K562 (cell line): ENCODE measurements around the gene SPON1. TPM values are rescaled to one million over a fixed set of nuclear protein-coding genes. Genes with fewer than 3 reads are reported as not detected.

Experiments
- ATAC-seq: fragments of 200-7000 bp; cut with Tn5 transposase; 3 replicates; pipeline ENCODE4 v1.9.1; 2020; ENCODE audit warnings: moderate library complexity
- BruUV-seq: library from RNA; stranded (reverse); fragments of 400-500 nt; replicated peaks from 2 replicates; lab custom pipeline; 2021; lab: Mats Ljungman, UMichigan
- CTCF ChIA-PET: fragments of 300-600 bp; formaldehyde crosslinking; extraction: SDS; loops from one replicate; lab custom pipeline; 2021; ENCODE audit warnings: low intra/inter-chr PET ratio; lab: Yijun Ruan, JAX
- POLR2A ChIA-PET: fragments of 300-600, 350-650 bp; sonication (Branson Sonifier 250); formaldehyde crosslinking; extraction: SDS; loops from one replicate; lab custom pipeline; 2021; ENCODE audit warnings: antibody characterized with exemption, inconsistent platforms; lab: Yijun Ruan, JAX
- DNase-seq, 4 experiments: peaks; one replicate each; pipeline versions ENCODE4 v3.0.0 to v3.0.0-alpha.2; 2011 to 2018; ENCODE audit warnings: low spot score in 3 of 4, mixed read lengths in 3 of 4; ENCODE audit errors: extremely low read depth in 1 of 4
- FAIRE-seq: peaks from 2 replicates; lab custom pipeline; 2011; peaks lifted over from hg19 to GRCh38; lab: Jason Lieb, UNC
- H2AFZ ChIP-seq: 2 replicates; pipeline ENCODE4 v1.6.0; 2011; ENCODE audit warnings: low read depth, low read length, control low read depth, inconsistent platforms
- H3K27ac ChIP-seq: fragments of 200-600 bp; 3 replicates; pipeline ENCODE4 v1.8.0; 2011; ENCODE audit warnings: low read depth, mild to moderate bottlenecking, control low read depth, inconsistent platforms, low read length, moderate library complexity, mixed read lengths; ENCODE audit errors: extremely low read depth
- H3K27me3 ChIP-seq, 2 experiments: fragments of 300-600 bp in 1 of 2; 2 replicates in 1 of 2; 3 replicates in 1 of 2; pipeline versions ENCODE4 v1.6.0 to v1.8.0; 2011; ENCODE audit warnings: inconsistent platforms in 2 of 2, low read length in 2 of 2, mild to moderate bottlenecking in 1 of 2, mixed read lengths in 1 of 2, moderate library complexity in 1 of 2; ENCODE audit not compliant: control insufficient read depth in 2 of 2, insufficient read depth in 2 of 2
- H3K36me3 ChIP-seq: fragments of 300-600 bp; 3 replicates; pipeline ENCODE4 v1.8.0; 2011; ENCODE audit warnings: mild to moderate bottlenecking, low read length, inconsistent platforms; ENCODE audit not compliant: control insufficient read depth, insufficient read depth
- H3K4me1 ChIP-seq, 2 experiments: fragments of 200-600 bp in 1 of 2; replicated peaks in 1 of 2; 2 replicates in 1 of 2; 3 replicates in 1 of 2; pipeline versions ENCODE4 v1.5.1 to v1.8.0; 2011; ENCODE audit warnings: inconsistent platforms in 2 of 2, low read length in 2 of 2, mild to moderate bottlenecking in 1 of 2, mixed read lengths in 1 of 2, moderate library complexity in 1 of 2; ENCODE audit not compliant: control insufficient read depth in 2 of 2, insufficient read depth in 2 of 2
- H3K4me2 ChIP-seq: 2 replicates; pipeline ENCODE4 v1.6.1; 2011; ENCODE audit warnings: low read length, control low read depth, inconsistent platforms, mixed read lengths; ENCODE audit not compliant: insufficient read depth
- H3K4me3 ChIP-seq: fragments of 200-600 bp; sonication (generic), shearing (Covaris generic); 2 replicates; pipeline ENCODE4 v1.5.1; 2016; ENCODE audit warnings: control low read depth, inconsistent platforms
- H3K79me2 ChIP-seq: fragments of 200-600 bp; 3 replicates; pipeline ENCODE4 v1.8.0; 2011; ENCODE audit warnings: low read length, inconsistent platforms; ENCODE audit not compliant: control insufficient read depth, insufficient read depth
- H3K9ac ChIP-seq, 2 experiments: 2 replicates each; pipeline versions ENCODE4 v1.6.0 to v1.6.1; 2011; ENCODE audit warnings: low read depth in 2 of 2, low read length in 2 of 2, control low read depth in 1 of 2, inconsistent platforms in 1 of 2, mild to moderate bottlenecking in 1 of 2, mixed read lengths in 1 of 2; ENCODE audit not compliant: insufficient read depth in 1 of 2
- H3K9me1 ChIP-seq: one replicate; pipeline ENCODE4 v1.6.0; 2011; ENCODE audit warnings: inconsistent platforms, mild to moderate bottlenecking, low read length, moderate library complexity; ENCODE audit not compliant: control insufficient read depth, insufficient read depth
- H3K9me3 ChIP-seq: replicated peaks from 2 replicates; pipeline ENCODE4 v1.5.1; 2011; ENCODE audit warnings: low read depth, low read length, inconsistent platforms; ENCODE audit not compliant: control insufficient read depth, insufficient read depth
- H4K20me1 ChIP-seq: replicated peaks from 2 replicates; pipeline ENCODE4 v1.6.1; 2011; ENCODE audit warnings: low read length, inconsistent platforms, mixed read lengths; ENCODE audit not compliant: control insufficient read depth, insufficient read depth
- CBFA2T2 ChIP-seq: fragments of 450-650 bp; conservative IDR thresholded peaks from 2 replicates; pipeline ENCODE4 v1.6.1; 2017; ENCODE audit warnings: mild to moderate bottlenecking
- CBX1 ChIP-seq: sonication (generic); IDR thresholded peaks from 2 replicates; pipeline ENCODE4 v1.6.1; 2016; ENCODE audit warnings: antibody characterized with exemption, low read depth, mild to moderate bottlenecking
- DMBX1 ChIP-seq: fragments of 250-450 bp; sonication (Bioruptor Pico); IDR thresholded peaks from 2 replicates; pipeline ENCODE4 v1.8.0; 2022; ENCODE audit warnings: inconsistent platforms, mild to moderate bottlenecking, moderate library complexity, borderline replicate concordance
- EGR1 ChIP-seq: fragments of 450-650 bp; conservative IDR thresholded peaks from 2 replicates; pipeline ENCODE4 v1.6.1; 2017; ENCODE audit warnings: mild to moderate bottlenecking
- FIP1L1 ChIP-seq: fragments of 200-400 bp; formaldehyde crosslinking; IDR thresholded peaks from 2 replicates; pipeline ENCODE4 v1.6.1; 2018; ENCODE audit warnings: mild to moderate bottlenecking, low read depth, low read length; ENCODE audit not compliant: poor library complexity, severe bottlenecking
- IFI16 ChIP-seq: fragments of 250-450 bp; sonication (Bioruptor Pico); IDR thresholded peaks from 2 replicates; pipeline ENCODE4 v2.1.2; 2022; ENCODE audit warnings: mild to moderate bottlenecking, inconsistent platforms
- MYC ChIP-seq, 2 experiments: fragments of 250-450 bp in 1 of 2; sonication (Bioruptor Pico) in 1 of 2; IDR thresholded peaks; 2 replicates each; pipeline versions ENCODE4 v1.5.1 to v1.6.1; 2012 to 2021; ENCODE audit warnings: low read depth in 2 of 2, borderline replicate concordance in 1 of 2, improper control_type of control experiment in 1 of 2, low read length in 1 of 2, mild to moderate bottlenecking in 1 of 2, moderate library complexity in 1 of 2
- NFE2L1 ChIP-seq: fragments of 450-650 bp; IDR thresholded peaks from 2 replicates; pipeline ENCODE4 v1.6.1; 2016; ENCODE audit warnings: missing genetic modification characterization, low read depth, mild to moderate bottlenecking, missing compliant biosample characterization, moderate library complexity, borderline replicate concordance
- SPI1 ChIP-seq: IDR thresholded peaks from 2 replicates; pipeline ENCODE4 v1.6.1; 2011; ENCODE audit warnings: low read depth, low read length, control low read depth, borderline replicate concordance
- STAT5A ChIP-seq: IDR thresholded peaks from 2 replicates; pipeline ENCODE4 v1.6.1; 2012; ENCODE audit warnings: low read length, inconsistent platforms, borderline replicate concordance
- ZNF512 ChIP-seq: IDR thresholded peaks from 2 replicates; pipeline ENCODE4 v1.6.1; 2016; ENCODE audit warnings: missing genetic modification characterization, missing compliant biosample characterization
- WGBS: fragments of 100-300 bp; shearing (Covaris generic); methylation state at CpG from one replicate; pipeline ENCODE4 v1.1.6; 2016; ENCODE audit warnings: low coverage, mixed read lengths; ENCODE audit not compliant: insufficient coverage; ENCODE audit errors: missing lambda C conversion rate; 5-methylcytosine and 5-hydroxymethylcytosine counted together
- in situ Hi-C: fragments of 300-500 bp; cut with MboI; formaldehyde crosslinking; loops from 4 replicates; pipeline ENCODE4 v1.15.0; 2018; ENCODE audit warnings: inconsistent platforms, mixed read lengths
- intact Hi-C: fragments of 100-400 bp; cut with micrococcal nuclease; formaldehyde crosslinking; loops from 2 replicates; pipeline ENCODE4 v1.14.2; 2022
- polyA plus RNA-seq, 8 experiments: library from polyadenylated mRNA; depleted of rRNA in 4 of 8; stranded (reverse) in 5 of 8; unstranded in 3 of 8; fragments of >200 nt; fragmentation: Nextera tagmentation in 2 of 8; fragmentation: Illumina TruSeq in 1 of 8; extraction: Ambion mirVana in 2 of 8; extraction: Trizol in 1 of 8; gene quantifications; 2 replicates each; pipeline versions ENCODE4 v1.2.1 to v1.2.3, GENCODE V29; 2011 to 2014; ENCODE audit warnings: inconsistent platforms in 1 of 8, missing spikeins in 1 of 8
- total RNA-seq, 7 experiments: library from RNA; depleted of rRNA in 6 of 7; stranded (reverse); fragments of >200 nt in 6 of 7; fragmentation: Illumina TruSeq in 2 of 7; extraction: Trizol in 2 of 7; gene quantifications; 2 replicates each; pipeline versions ENCODE4 v1.2.1 to v1.2.3, GENCODE V29; 2011 to 2021; ENCODE audit warnings: low replicate concordance in 1 of 7
- TF ChIP-seq, protein P1 (sequence below): fragments of 250-450 bp; sonication (Bioruptor Pico); IDR thresholded peaks from 2 replicates; pipeline ENCODE4 v1.5.0; 2021
- TF ChIP-seq, protein P2 (sequence below): fragments of 450-650 bp; IDR thresholded peaks from 2 replicates; pipeline ENCODE4 v1.6.1; 2016; ENCODE audit warnings: antibody characterized with exemption
- TF ChIP-seq, protein P3 (sequence below): sonication (generic); formaldehyde crosslinking; IDR thresholded peaks from 2 replicates; pipeline ENCODE4 v1.8.1; 2023; ENCODE audit warnings: mild to moderate bottlenecking, missing genetic modification reagents
- TF ChIP-seq, protein P4 (sequence below): sonication (generic); formaldehyde crosslinking; IDR thresholded peaks from 2 replicates; pipeline ENCODE4 v1.8.1; 2022; ENCODE audit warnings: missing genetic modification reagents

SPON1 gene
- total and polyA plus RNA-seq, 9 of the 15 experiments (the other 6 are each of a cell fraction or from before 2014, with no cell fraction given) = 0.04 to 0.06 TPM; not detected in 7

- ChIA-PET POLR2A (no interaction called here), CTCF (no interaction called here)
- Histone ChIP-seq H3K27ac (no peak overlapping the region), H3K4me2 (no peak overlapping the region), H3K4me3 (no peak overlapping the region), H3K27me3 (peaks cover 12 to 30% of the 10 kb centered on the region in 2 experiments), H2AFZ (no peak overlapping the region), H3K4me1 (no peaks in the 10 kb centered on the region), H3K79me2 (no peaks in the 10 kb centered on the region), H3K9ac (no peak overlapping the region), H3K9me1 (no peaks in the 10 kb centered on the region), H4K20me1 (no peaks in the 10 kb centered on the region), H3K36me3 (no peaks in the 10 kb centered on the region), H3K9me3 (no peaks in the 10 kb centered on the region)
- no peak for ATAC-seq
- WGBS = 10% methylated on average over 10 of the region's 11 CpGs
- intact Hi-C loops = no loop called here
- BruUV-seq = no TSS peak
- no peak for DNase-seq
- in situ Hi-C loops = no loop called here
- no peak for FAIRE-seq
- TF ChIP-seq, protein P1, sequence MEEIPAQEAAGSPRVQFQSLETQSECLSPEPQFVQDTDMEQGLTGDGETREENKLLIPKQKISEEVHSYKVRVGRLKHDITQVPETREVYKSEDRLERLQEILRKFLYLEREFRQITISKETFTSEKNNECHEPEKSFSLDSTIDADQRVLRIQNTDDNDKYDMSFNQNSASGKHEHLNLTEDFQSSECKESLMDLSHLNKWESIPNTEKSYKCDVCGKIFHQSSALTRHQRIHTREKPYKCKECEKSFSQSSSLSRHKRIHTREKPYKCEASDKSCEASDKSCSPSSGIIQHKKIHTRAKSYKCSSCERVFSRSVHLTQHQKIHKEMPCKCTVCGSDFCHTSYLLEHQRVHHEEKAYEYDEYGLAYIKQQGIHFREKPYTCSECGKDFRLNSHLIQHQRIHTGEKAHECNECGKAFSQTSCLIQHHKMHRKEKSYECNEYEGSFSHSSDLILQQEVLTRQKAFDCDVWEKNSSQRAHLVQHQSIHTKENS (CRISPR knock-in tag) = no peak
- TF ChIP-seq MYC (IDR thresholded peaks at IDR 0.05; ENCODE audit: low read depth, low read length) (no peak), MYC (CRISPR knock-in tag; IDR thresholded peaks at IDR 0.05; ENCODE audit: borderline replicate concordance, low read depth) (no peak), SPI1 (no peak), CBFA2T2 (no peak), DMBX1 (CRISPR knock-in tag) (no peak), FIP1L1 (no peak), ZNF512 (tag) (no peak), IFI16 (CRISPR knock-in tag) (no peak), CBX1 (no peak), STAT5A (no peak), EGR1 (no peak), NFE2L1 (no peak)
- TF ChIP-seq, protein P2, sequence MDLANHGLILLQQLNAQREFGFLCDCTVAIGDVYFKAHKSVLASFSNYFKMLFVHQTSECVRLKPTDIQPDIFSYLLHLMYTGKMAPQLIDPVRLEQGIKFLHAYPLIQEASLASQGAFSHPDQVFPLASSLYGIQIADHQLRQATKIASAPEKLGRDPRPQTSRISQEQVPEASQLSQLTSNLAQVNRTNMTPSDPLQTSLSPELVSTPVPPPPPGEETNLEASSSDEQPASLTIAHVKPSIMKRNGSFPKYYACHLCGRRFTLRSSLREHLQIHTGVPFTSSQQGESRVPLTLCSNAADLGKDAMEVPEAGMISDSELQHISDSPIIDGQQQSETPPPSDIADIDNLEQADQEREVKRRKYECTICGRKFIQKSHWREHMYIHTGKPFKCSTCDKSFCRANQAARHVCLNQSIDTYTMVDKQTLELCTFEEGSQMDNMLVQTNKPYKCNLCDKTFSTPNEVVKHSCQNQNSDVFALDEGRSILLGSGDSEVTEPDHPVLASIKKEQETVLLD = no peak
- TF ChIP-seq, protein P3, sequence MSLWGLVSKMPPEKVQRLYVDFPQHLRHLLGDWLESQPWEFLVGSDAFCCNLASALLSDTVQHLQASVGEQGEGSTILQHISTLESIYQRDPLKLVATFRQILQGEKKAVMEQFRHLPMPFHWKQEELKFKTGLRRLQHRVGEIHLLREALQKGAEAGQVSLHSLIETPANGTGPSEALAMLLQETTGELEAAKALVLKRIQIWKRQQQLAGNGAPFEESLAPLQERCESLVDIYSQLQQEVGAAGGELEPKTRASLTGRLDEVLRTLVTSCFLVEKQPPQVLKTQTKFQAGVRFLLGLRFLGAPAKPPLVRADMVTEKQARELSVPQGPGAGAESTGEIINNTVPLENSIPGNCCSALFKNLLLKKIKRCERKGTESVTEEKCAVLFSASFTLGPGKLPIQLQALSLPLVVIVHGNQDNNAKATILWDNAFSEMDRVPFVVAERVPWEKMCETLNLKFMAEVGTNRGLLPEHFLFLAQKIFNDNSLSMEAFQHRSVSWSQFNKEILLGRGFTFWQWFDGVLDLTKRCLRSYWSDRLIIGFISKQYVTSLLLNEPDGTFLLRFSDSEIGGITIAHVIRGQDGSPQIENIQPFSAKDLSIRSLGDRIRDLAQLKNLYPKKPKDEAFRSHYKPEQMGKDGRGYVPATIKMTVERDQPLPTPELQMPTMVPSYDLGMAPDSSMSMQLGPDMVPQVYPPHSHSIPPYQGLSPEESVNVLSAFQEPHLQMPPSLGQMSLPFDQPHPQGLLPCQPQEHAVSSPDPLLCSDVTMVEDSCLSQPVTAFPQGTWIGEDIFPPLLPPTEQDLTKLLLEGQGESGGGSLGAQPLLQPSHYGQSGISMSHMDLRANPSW (CRISPR knock-in tag) = no peak
- TF ChIP-seq, protein P4, sequence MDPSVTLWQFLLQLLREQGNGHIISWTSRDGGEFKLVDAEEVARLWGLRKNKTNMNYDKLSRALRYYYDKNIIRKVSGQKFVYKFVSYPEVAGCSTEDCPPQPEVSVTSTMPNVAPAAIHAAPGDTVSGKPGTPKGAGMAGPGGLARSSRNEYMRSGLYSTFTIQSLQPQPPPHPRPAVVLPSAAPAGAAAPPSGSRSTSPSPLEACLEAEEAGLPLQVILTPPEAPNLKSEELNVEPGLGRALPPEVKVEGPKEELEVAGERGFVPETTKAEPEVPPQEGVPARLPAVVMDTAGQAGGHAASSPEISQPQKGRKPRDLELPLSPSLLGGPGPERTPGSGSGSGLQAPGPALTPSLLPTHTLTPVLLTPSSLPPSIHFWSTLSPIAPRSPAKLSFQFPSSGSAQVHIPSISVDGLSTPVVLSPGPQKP (CRISPR knock-in tag) = no peak
These were observed 266.9 kb downstream of the SPON1 start for GRCh38 chr11:14229472-14229871.
